HPDE6-E6E7 (cell line): ENCODE results near the gene ASXL2.
"Not testable (repeated sequence)": the region's sequence is repeated elsewhere in the genome, so short reads cannot be mapped to it uniquely, and the experiment has no call there.

Experiments used
- DNase-seq: peaks from one replicate; pipeline ENCODE4 v3.0.0; 2011; ENCODE audit warnings: missing footprints; ENCODE audit errors: extremely low spot score

Gene ASXL2

DNA sequence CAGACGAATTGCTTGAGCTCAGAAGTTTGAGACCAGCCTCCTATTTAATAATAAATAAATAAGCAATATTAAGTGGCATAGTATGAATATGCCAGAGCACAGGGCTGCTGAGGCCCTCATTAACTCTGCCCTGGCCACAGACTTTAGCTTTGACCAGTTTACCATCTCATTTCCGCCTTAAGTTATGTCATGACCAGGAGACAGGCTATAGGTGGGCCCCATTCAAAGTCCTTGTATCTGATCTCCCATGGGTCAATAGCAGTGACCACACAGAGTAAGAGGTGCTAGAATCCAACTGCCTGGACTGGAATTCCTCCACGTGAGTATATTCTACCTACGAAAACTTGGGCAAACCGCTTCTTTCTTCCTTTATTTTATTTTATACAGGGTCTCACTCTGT, 13.4 kb upstream of the ASXL2 start:
- DNase-seq = no peak

- DNase-seq = no peak
These were observed 9.4 kb upstream of the ASXL2 start for GRCh38 chr2:25887624-25888242.

- peak; percentile 48 for DNase-seq
These were observed 7.6 kb upstream of the ASXL2 start for GRCh38 chr2:25885933-25886332.

DNA sequence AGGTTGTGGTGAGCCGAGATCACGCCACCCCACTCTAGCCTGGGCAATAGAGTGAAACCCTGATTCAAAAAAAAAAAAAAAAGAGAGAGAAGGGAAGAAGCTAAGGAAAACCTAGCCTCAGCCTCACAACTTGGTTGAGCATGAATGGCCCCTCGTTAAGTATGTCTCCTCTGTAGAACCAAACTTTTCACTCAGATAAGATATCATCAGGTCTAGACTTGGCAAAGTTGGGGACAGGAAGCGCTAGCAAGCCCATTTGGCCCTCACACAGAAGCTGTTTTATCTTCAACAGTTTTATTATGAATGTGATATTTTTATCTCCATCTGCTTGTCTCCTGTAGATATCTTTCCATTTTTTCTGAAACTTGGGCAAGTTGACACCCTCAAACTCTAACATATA, 3.5 kb upstream of the ASXL2 start:
- DNase-seq = no peak

- peak; percentile 15 for DNase-seq
These were observed 945 bp upstream of the ASXL2 start for GRCh38 chr2:25879133-25879730.

DNA sequence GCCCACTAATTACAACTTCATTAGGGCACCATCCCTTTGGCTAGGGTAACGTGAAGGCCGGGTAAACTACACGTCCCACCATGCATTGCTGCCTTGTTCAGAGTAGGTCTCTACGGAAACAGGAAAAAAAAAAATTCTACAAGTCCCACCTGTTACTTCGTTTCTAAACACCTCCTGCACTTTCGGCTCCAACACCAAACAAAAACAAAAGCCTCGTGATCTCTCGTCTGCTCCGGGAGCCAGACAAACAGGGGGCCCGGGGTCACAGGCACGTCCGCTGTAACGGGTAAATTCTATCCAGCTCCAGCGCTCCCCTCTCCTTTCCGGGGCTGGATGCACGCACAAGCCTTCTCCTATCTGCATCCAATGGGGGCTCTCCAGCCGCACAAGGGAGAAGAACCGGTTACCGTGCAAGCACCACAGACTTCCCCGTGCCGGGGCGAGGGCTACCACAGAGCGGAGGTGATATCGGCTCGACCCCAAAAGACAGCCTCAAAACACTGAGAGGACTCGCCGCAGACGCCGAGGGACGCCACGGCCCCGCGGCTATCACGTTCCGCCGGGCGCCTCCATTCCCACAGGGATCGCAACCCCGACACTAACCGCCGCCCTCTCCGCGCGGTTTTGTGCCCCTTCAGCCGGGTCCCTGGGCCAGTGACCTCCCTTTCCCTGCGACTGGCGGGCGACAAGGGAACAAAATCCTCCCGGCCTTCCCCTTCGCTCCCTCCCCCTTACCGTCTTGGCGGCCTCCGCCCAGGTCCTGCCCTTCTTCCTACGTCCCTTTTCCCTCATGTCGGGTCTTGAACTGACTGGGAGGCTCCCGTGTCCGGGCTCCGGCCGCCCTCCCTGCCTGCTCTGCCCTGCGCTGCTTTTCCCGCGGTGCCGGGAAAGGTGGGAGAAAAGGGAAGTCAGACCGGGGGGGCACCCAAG, 591 bp downstream of the ASXL2 start:
- peak; percentile 45 for DNase-seq

GRCh38 chr2:25872134-25872533, 6.2 kb downstream of the ASXL2 start:
- no peak for DNase-seq

DNA sequence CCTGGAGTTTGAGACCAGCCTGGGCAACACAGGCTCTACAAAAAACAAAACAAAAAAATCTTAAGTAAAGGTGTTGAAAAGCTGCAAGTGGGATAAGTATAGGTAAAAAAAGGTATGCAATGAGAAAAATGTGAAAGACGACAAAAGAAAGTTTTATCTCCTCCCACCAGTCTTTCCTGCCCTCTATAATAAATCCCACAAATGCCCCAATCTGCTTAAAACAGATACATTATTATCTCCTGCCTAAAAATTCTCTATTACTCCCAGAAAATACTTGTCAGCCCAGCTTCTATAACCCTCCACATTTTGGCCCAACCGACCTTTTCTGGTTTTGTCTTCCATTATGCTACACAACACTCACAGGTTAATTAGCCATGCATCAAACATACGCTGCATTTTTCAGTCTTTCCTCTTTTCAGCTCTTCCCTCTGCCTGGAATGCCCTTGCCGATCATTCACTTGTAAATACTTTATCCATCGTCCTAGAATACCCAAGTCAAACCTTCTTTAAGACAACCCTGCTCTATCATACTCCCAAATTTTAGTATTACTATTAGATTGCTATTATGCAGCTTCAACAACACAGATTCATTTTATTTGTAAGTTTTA, 10.8 kb downstream of the ASXL2 start:
- DNase-seq = no peak

GRCh38 chr2:25856377-25856776, 21.9 kb downstream of the ASXL2 start:
- no peak for DNase-seq

DNA sequence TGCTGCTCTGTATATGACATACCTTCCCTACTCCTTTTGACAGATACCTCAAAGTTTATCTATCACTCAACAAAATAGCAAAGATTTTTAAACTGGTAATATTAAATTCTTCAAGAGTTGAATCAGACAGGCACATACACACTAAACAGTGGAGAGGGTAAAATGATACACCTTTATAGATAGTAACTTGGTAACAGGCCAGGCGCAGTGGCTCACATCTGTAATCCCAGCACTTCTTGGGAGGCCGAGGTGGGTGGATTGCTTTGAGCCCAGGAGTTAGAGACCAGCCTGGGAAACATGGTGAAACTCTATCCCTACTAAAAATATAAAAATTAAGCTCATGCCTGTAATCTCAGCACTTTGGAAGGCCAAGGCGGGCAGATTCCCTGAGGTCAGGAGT, 23.2 kb downstream of the ASXL2 start:
- no peak for DNase-seq

DNA sequence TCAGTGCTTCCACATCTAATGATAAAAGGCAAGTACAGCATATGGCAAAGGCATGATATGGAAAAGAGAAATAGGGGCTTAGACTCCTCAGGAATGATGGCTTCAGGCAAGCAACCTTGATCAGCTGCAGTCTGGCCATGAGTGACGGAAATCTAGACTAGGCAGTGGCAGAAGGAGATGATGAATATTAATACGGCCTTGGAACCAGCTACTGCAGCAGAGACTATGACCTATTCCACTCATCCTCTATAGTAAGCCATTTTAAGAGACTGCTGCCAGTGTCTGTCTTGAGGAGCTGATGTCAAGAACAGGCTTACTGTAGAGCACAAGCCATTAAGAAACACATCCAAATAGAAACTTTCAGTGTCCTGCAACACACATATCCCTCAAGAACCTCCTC, 23.7 kb downstream of the ASXL2 start:
- DNase-seq = no peak

GRCh38 chr2:25853038-25853638, 25.1 kb downstream of the ASXL2 start:
- DNase-seq = no peak

GRCh38 chr2:25851740-25852503, 26.4 kb downstream of the ASXL2 start:
- DNase-seq = peak; percentile 39

DNA sequence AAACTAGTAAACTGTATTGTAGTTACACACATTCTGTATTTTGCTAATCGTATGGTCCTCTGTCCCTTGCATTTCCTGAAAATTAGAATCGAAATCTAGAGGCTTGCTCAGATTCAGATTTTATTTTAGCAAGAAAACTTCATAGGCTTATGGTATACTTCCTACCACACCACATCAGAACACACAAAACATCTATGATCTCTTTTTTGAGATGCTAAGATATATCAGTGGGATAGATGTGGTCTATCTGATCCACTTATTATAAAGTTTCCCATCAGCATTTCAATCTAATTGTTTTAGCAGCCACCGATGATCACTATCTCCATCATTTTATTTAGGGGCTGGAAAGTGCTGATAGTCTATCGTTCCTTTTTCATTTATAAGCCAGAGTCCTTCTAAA, 27.9 kb downstream of the ASXL2 start:
- not testable (repeated sequence) for DNase-seq

DNA sequence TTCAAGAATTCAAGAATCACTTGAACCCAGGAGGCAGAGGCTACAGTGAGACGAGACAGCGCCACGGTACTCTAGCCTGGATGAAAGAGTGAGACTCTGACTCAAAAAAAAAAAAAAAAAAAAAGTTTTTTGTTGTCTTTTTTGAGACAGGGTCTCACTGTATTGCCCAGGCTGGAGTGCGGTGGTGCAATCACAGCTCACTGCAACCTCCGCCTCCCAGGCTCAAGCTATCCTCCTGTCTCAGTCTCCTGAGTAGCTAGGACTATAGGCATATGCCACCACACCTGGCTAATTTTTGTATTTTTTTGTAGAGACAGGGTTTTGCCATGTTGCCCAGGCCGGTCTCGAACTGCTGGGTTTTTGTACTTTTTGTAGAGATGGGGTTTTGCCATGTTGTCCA, 28.9 kb downstream of the ASXL2 start:
- not testable (repeated sequence) for DNase-seq

DNA sequence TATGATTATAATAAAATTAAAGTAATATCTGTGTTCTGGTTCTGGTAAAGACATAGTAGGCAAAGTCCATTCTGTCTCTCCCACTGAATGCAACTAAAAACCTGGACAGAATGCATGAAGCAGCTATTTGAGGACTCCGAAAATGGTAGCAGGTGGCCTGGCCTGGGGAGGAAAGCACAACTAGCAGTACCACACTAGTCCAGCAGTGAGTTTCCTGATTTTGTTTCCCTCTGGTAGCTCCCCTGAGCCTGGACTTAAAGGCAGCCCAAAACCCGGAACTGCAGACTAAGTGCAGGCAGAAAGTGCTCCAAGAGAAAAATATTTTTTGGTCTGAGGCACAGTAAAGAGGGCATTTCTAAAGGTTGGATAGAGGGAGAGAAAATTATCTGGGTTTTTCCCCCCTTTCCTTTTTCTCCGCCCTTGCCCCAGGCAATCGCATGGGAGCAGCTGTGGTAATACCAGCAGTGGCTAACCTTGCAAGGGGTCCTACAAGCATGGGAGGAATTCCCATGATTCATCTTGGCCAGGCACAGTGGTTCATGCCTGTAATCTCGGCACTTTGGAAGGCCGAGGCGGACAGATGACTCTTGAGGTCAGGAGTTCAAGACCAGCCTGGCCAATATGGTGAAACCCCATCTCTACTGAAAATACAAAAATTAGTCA, 32.3 kb downstream of the ASXL2 start:
- no peak for DNase-seq

DNA sequence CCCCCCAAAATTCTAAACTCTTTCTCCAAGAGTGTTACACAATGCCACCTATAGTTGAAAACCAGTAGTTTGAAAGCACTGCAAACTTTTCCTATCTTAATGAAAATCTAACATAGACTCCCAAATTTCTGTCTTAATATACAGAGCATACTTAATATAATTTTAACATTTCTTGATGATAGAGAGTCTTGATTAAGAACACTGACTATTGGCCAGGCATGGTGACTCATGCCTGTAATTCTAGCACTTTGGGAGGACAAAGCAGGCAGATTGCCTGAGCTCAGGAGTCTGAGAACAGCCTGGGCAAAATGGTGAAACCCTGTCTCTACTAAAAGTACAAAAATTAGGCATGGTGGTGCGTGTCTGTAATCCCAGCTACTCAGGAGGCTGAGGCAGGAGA, 34.2 kb downstream of the ASXL2 start:
- no peak for DNase-seq

- DNase-seq = no peak
These were observed 36.1 kb downstream of the ASXL2 start for GRCh38 chr2:25842155-25842554.

- DNase-seq = no peak
These were observed 40.0 kb downstream of the ASXL2 start for GRCh38 chr2:25838152-25838756.

DNA sequence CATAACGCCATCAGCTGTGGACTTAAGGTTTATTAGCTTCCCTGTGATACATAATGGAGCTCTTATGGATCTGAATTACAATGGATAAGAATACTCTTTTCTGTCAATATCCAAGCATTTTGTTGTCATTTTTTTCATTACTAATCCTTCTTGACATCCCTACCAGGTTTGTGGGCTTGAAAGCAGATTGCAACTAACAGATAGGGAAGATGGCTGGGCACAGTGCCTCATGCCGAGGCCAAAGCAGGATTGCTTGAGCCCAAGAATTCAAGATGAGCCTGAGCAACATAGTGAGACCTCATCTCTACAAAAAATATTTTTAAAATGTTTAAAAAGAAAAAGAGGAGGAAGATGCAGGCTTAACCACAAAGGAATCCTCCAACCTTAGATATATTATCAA, 42.4 kb downstream of the ASXL2 start:
- DNase-seq = no peak
